IMR-90 (cell line): ENCODE results near the gene CAVIN1. TPM values are rescaled to one million over a fixed set of nuclear protein-coding genes. Genes with fewer than 3 reads are reported as not detected.

Experiments
- ELK1 ChIP-seq: fragments of 150-350 bp; IDR thresholded peaks from 2 replicates; pipeline ENCODE4 v1.6.1; 2016; ENCODE audit warnings: low read depth, mild to moderate bottlenecking, low read length, moderate library complexity, borderline replicate concordance
- POLR2A ChIP-seq: IDR thresholded peaks from 2 replicates; pipeline ENCODE4 v1.6.1; 2012; ENCODE audit warnings: mild to moderate bottlenecking, low read depth, low read length
- polyA plus RNA-seq, 3 experiments: library from polyadenylated mRNA; depleted of rRNA; stranded (reverse); fragments of >200 nt; gene quantifications; 2 replicates each; pipeline ENCODE4 v1.2.3, GENCODE V29; 2012; ENCODE audit warnings: low replicate concordance in 1 of 3
- total RNA-seq: library from RNA; depleted of rRNA; stranded (reverse); fragments of >200 nt; gene quantifications from 2 replicates; pipeline ENCODE4 v1.2.3, GENCODE V29; 2012
- TF ChIP-seq, protein P1 (sequence below): conservative IDR thresholded peaks from 2 replicates; pipeline ENCODE4 v1.5.1; 2012; ENCODE audit warnings: mild to moderate bottlenecking, low read depth, low read length, improper control_type of control experiment

CAVIN1 gene
- total and polyA plus RNA-seq, 2 of the 4 experiments (the other 2 are of a cell fraction) = 491 to 556 TPM

GRCh38 chr17:42422958-42423712, at the start of gene CAVIN1 (continued):
- TF ChIP-seq ELK1 (no peak), POLR2A (peak; percentile 99)
- TF ChIP-seq, protein P1, sequence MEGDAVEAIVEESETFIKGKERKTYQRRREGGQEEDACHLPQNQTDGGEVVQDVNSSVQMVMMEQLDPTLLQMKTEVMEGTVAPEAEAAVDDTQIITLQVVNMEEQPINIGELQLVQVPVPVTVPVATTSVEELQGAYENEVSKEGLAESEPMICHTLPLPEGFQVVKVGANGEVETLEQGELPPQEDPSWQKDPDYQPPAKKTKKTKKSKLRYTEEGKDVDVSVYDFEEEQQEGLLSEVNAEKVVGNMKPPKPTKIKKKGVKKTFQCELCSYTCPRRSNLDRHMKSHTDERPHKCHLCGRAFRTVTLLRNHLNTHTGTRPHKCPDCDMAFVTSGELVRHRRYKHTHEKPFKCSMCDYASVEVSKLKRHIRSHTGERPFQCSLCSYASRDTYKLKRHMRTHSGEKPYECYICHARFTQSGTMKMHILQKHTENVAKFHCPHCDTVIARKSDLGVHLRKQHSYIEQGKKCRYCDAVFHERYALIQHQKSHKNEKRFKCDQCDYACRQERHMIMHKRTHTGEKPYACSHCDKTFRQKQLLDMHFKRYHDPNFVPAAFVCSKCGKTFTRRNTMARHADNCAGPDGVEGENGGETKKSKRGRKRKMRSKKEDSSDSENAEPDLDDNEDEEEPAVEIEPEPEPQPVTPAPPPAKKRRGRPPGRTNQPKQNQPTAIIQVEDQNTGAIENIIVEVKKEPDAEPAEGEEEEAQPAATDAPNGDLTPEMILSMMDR = 0 out of 2 replicates have a peak, but pooled peaks have one; percentile 8
